ENCODE results near the gene GRAP2.
"Not testable (repeated sequence)": the region's sequence is repeated elsewhere in the genome, so short reads cannot be mapped to it uniquely, and the experiment has no call there.

GRAP2 gene

DNA sequence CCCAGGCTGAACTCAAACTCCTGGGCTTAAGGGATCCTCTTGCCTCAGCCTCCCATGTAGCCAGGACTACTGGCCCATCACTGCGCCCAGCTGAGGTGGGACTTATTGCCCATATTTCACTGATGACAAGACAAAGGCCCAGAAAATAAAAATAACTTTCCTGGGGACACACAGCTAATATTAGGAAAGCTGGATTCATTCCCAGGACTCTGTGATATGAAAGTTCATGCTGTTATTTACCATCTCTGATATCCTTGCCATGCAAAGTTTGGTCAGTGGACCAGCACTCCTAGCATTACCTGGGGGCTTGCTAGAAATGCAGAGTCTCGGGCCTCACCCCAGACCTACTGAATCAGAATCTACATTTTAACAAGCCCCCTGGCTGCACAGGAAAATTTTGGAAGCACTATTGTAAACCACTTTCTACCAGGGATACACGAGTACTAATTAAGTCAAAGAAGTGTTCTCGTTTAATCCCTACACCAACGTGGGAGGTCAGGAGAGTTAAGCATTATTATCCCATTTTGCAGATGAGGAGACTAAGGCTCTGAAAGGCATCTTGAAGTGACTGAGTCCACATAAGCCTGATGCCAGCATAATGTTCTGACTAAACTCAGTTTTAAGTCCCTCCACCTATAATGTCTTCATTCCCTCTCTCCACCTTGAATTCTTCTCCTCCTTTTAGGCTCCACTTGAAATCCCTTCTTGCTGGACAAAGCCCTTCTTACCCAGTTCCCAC is 91.4 kb downstream of the GRAP2 start:
- Histone ChIP-seq H3K36me3 (ENCODE audit: control insufficient read depth in 1 of 2, insufficient read depth in 2 of 2, low read length in 2 of 2) (no peaks in the 10 kb centered on the region), H3K9ac (ENCODE audit: low read depth in 1 of 2, low read length in 2 of 2) (no peak overlapping the region), H3K4me1 (ENCODE audit: control insufficient read depth in 1 of 2, insufficient read depth in 2 of 2, low read length in 2 of 2) (peaks cover 13 to 29% of the 10 kb centered on the region in 2 donors), H3K9me3 (ENCODE audit: control insufficient read depth in 1 of 2, low read length in 2 of 2) (no peaks in the 10 kb centered on the region), H3K27me3 (ENCODE audit: control insufficient read depth in 1 of 2, insufficient read depth in 2 of 2, low read length in 2 of 2) (peaks cover 5 to 9% of the 10 kb centered on the region in 2 donors), H3K27ac (ENCODE audit: low read depth, low read length) (no peak overlapping the region), H3K4me3 (ENCODE audit: low read depth in 1 of 2, low read length in 2 of 2) (no peak overlapping the region)

DNA sequence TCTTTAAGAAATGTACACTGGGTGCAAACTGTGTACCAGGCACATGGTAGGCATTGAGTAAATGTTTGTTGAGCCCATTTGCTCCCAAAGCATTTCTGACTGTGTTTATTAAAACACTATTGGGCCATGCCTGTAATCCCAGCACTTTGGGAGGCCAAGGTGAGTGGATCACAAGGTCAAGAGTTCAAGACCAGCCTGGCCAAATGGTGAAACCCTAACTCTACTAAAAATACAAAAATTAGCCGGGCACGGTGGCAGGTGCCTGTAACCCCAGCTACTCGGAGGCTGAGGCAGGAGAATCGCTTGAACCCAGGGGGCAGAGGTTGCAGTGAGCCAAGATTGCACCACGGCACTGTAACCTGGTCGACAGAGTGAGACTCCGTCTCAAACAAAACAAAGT is 92.0 kb downstream of the GRAP2 start:
- not testable (repeated sequence) for H3K9ac ChIP-seq (ENCODE audit: low read depth in 1 of 2, low read length in 2 of 2); H3K4me3 ChIP-seq (ENCODE audit: low read depth in 1 of 2, low read length in 2 of 2); H3K27me3 ChIP-seq (ENCODE audit: control insufficient read depth in 1 of 2, insufficient read depth in 2 of 2, low read length in 2 of 2); H3K36me3 ChIP-seq (ENCODE audit: control insufficient read depth in 1 of 2, insufficient read depth in 2 of 2, low read length in 2 of 2); H3K9me3 ChIP-seq (ENCODE audit: control insufficient read depth in 1 of 2, low read length in 2 of 2); H3K27ac ChIP-seq (ENCODE audit: low read depth, low read length)
- H3K4me1 ChIP-seq (ENCODE audit: control insufficient read depth in 1 of 2, insufficient read depth in 2 of 2, low read length in 2 of 2), result peaks cover 19 to 35% of the 10 kb centered on the region in 2 donors

DNA sequence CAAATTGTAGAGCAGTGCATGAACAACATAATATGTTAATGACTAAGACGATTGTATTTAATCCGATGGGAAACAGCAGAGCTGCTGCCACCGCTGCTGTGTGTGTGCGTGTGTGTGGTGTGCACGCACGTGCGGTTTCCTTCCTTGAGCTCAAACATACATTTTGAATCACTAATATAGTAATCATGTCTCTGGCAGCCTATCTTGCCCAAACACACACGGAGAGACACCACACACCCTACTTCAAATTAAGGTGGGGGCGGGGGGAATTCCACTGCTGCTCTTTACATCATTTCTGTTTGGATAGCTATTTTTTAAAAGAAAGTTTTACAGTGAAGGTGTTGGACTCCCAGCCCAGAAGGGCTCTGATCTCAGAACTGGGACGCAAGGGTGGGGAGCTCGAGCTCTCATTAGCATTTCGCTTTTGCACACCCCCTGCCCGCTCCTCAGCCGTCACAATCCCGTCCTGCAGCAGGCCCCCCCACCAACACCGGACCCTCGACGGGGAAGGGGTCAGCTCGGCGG is 93.2 kb downstream of the GRAP2 start:
- Histone ChIP-seq H3K27me3 (ENCODE audit: control insufficient read depth in 1 of 2, insufficient read depth in 2 of 2, low read length in 2 of 2) (peaks cover 8 to 9% of the 10 kb centered on the region in 2 donors), H3K9me3 (ENCODE audit: control insufficient read depth in 1 of 2, low read length in 2 of 2) (no peaks in the 10 kb centered on the region), H3K9ac (ENCODE audit: low read depth in 1 of 2, low read length in 2 of 2) (no peak overlapping the region), H3K4me3 (ENCODE audit: low read depth in 1 of 2, low read length in 2 of 2) (peak overlapping the region in 1 of 2 donors; percentile 45), H3K27ac (ENCODE audit: low read depth, low read length) (no peak overlapping the region), H3K36me3 (ENCODE audit: control insufficient read depth in 1 of 2, insufficient read depth in 2 of 2, low read length in 2 of 2) (no peaks in the 10 kb centered on the region), H3K4me1 (ENCODE audit: control insufficient read depth in 1 of 2, insufficient read depth in 2 of 2, low read length in 2 of 2) (peaks cover 31 to 48% of the 10 kb centered on the region in 2 donors)

DNA sequence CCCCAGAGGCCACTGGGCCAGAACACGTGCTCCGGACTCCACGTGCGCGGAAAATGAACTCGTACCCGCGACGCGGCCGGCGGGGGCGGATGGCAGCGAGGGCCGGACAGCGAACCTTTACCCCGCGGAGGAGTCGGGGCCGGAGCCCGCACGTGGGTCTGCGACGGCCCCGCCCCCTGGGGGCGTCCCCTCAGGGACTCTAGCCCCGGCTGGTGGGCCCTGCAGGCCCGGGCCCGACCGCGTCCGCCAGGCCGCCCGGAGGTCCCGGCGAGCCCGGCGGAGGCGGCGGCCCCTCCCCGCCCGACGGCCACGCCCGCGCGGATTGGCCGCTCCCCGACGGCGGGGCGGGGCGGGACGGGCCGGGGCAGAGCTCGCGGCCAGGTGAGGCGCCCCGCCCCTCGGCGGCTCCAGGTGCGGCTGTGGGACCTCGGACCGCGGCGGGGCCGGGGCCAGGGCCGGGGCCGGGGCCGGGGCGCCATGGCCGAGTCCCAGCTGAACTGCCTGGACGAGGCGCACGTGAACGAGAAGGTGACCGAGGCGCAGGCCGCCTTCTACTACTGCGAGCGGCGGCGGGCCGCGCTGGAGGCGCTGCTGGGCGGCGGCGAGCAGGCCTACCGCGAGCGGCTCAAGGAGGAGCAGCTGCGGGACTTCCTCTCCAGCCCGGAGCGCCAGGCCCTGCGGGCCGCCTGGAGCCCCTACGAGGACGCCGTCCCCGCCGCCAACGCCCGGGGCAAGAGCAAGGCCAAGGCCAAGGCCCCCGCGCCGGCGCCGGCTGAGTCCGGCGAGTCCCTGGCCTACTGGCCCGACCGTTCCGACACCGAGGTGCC is 93.9 kb downstream of the GRAP2 start, which contains the start of gene FAM83F:
FAM83F (plus strand) TSS at position 389 of the 827 bp plus-strand sequence; CDS start at position 478, 89 bp downstream.
- H3K4me3 ChIP-seq (ENCODE audit: low read depth in 1 of 2, low read length in 2 of 2), result peak within 1 kb of the TSS; percentile 63 to 73
- no peaks in the 10 kb centered on the region for H3K36me3 ChIP-seq (ENCODE audit: control insufficient read depth in 1 of 2, insufficient read depth in 2 of 2, low read length in 2 of 2)
- peak within 1 kb of the TSS; percentile 50 to 79 for H3K9ac ChIP-seq (ENCODE audit: low read depth in 1 of 2, low read length in 2 of 2)
- H3K4me1 ChIP-seq (ENCODE audit: control insufficient read depth in 1 of 2, insufficient read depth in 2 of 2, low read length in 2 of 2), result peaks cover 38 to 54% of the 10 kb centered on the region in 2 donors
- H3K27ac ChIP-seq (ENCODE audit: low read depth, low read length), result no peak within 1 kb of the TSS
- no peaks in the 10 kb centered on the region for H3K9me3 ChIP-seq (ENCODE audit: control insufficient read depth in 1 of 2, low read length in 2 of 2)
- peaks cover 8 to 9% of the 10 kb centered on the region in 2 donors for H3K27me3 ChIP-seq (ENCODE audit: control insufficient read depth in 1 of 2, insufficient read depth in 2 of 2, low read length in 2 of 2)

DNA sequence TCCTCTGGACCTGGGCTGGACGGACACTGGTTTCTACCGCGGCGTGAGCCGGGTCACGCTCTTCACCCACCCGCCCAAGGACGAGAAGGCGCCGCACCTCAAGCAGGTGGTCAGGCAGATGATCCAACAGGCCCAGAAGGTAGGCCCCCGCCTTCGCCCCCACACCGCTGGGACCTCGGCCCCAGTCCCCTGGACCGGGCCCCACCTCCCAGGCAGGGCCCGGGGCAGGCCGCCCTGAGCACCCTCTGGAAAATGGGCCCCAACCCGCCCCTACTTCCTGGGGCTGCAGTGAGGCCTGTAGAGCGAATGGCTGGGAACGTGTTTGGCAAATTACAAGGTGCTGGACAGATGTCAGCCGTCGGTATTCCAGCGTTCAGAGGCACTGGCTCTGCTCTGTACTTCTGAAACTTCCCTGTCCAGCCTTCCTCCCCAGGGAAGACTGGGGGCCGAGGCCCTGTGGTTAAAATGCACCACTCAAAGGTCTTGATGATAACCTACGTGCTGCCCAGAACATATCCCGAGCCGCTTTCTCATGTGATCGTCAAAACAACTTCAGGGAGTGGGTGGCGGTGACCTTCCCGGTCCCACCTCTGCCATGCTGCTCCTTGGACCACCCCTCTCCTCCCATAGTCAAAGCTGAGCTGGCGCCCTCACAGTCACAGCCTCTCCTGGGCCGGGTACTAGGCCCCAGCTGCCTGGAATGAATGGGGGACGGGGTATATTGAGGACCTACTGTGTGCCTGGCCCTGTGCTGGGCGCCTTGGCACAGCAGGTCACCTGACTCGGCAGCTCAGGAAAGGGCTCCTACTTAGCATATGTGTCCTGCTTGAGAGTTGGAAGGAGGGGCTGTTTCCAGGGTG is 94.7 kb downstream of the GRAP2 start:
- peaks cover 8 to 9% of the 10 kb centered on the region in 2 donors for H3K27me3 ChIP-seq (ENCODE audit: control insufficient read depth in 1 of 2, insufficient read depth in 2 of 2, low read length in 2 of 2)

DNA sequence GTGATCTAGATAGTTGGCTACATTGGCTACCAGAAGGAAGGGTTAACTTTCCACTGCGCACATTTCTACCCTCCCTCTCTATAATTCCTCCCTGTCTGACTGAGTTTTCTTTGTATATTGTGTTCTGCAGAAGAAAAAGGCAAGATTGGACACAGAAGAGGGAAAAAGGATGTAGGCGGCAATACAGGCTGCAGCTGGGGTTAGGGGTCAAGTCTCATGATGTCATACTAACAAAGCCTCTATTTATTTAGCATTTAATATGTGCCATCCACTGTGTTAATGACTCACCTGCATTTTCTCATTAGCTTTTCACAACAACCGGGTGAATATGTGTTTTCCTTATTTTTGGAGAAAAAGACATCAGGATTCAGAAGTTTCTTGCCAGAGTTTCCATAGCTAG is 95.8 kb downstream of the GRAP2 start:
- H3K9me3 ChIP-seq (ENCODE audit: control insufficient read depth in 1 of 2, low read length in 2 of 2), result no peaks in the 10 kb centered on the region
- no peaks in the 10 kb centered on the region for H3K36me3 ChIP-seq (ENCODE audit: control insufficient read depth in 1 of 2, insufficient read depth in 2 of 2, low read length in 2 of 2)
- H3K4me1 ChIP-seq (ENCODE audit: control insufficient read depth in 1 of 2, insufficient read depth in 2 of 2, low read length in 2 of 2), result peaks cover 36 to 53% of the 10 kb centered on the region in 2 donors
- no peak overlapping the region for H3K27ac ChIP-seq (ENCODE audit: low read depth, low read length)
- H3K9ac ChIP-seq (ENCODE audit: low read depth in 1 of 2, low read length in 2 of 2), result no peak overlapping the region
- peak overlapping the region; percentile 14 to 63 for H3K4me3 ChIP-seq (ENCODE audit: low read depth in 1 of 2, low read length in 2 of 2)
- H3K27me3 ChIP-seq (ENCODE audit: control insufficient read depth in 1 of 2, insufficient read depth in 2 of 2, low read length in 2 of 2), result peaks cover 8 to 9% of the 10 kb centered on the region in 2 donors

More for the DNA sequence above, 94.7 kb downstream of the GRAP2 start:
- no peaks in the 10 kb centered on the region for H3K9me3 ChIP-seq (ENCODE audit: control insufficient read depth in 1 of 2, low read length in 2 of 2)
- peak overlapping the region; percentile 63 to 73 for H3K4me3 ChIP-seq (ENCODE audit: low read depth in 1 of 2, low read length in 2 of 2)
- peaks cover 39 to 61% of the 10 kb centered on the region in 2 donors for H3K4me1 ChIP-seq (ENCODE audit: control insufficient read depth in 1 of 2, insufficient read depth in 2 of 2, low read length in 2 of 2)
- no peak overlapping the region for H3K27ac ChIP-seq (ENCODE audit: low read depth, low read length)
- H3K9ac ChIP-seq (ENCODE audit: low read depth in 1 of 2, low read length in 2 of 2), result peak overlapping the region; percentile 50 to 79
- H3K36me3 ChIP-seq (ENCODE audit: control insufficient read depth in 1 of 2, insufficient read depth in 2 of 2, low read length in 2 of 2), result no peaks in the 10 kb centered on the region

DNA sequence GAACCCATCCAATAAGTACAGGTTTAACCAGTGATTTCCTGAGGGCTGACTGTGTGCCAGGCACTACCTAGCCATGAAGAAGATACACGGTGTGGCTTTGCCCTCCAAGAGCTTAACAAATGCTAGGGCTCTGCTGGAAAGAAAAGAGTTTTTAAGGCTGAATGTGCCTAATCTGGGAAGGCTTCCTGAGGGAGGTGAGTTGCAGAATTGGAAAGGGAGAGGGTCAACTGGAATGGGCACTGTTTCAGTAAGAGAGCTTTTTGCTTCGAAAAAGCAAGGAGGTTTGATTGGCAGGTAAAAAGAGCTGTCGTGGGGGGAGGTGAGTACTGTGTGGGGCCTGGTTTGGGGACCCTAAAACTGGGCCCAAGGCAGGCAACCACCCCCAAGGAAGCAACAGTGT is 96.5 kb downstream of the GRAP2 start:
- H3K36me3 ChIP-seq (ENCODE audit: control insufficient read depth in 1 of 2, insufficient read depth in 2 of 2, low read length in 2 of 2), result no peaks in the 10 kb centered on the region
- no peaks in the 10 kb centered on the region for H3K9me3 ChIP-seq (ENCODE audit: control insufficient read depth in 1 of 2, low read length in 2 of 2)
- H3K4me1 ChIP-seq (ENCODE audit: control insufficient read depth in 1 of 2, insufficient read depth in 2 of 2, low read length in 2 of 2), result peaks cover 36 to 53% of the 10 kb centered on the region in 2 donors
- no peak overlapping the region for H3K27ac ChIP-seq (ENCODE audit: low read depth, low read length)
- peaks cover 8% of the 10 kb centered on the region in 2 donors for H3K27me3 ChIP-seq (ENCODE audit: control insufficient read depth in 1 of 2, insufficient read depth in 2 of 2, low read length in 2 of 2)
- H3K9ac ChIP-seq (ENCODE audit: low read depth in 1 of 2, low read length in 2 of 2), result peak overlapping the region in 1 of 2 donors; percentile 20
- peak overlapping the region in 1 of 2 donors; percentile 13 for H3K4me3 ChIP-seq (ENCODE audit: low read depth in 1 of 2, low read length in 2 of 2)

DNA sequence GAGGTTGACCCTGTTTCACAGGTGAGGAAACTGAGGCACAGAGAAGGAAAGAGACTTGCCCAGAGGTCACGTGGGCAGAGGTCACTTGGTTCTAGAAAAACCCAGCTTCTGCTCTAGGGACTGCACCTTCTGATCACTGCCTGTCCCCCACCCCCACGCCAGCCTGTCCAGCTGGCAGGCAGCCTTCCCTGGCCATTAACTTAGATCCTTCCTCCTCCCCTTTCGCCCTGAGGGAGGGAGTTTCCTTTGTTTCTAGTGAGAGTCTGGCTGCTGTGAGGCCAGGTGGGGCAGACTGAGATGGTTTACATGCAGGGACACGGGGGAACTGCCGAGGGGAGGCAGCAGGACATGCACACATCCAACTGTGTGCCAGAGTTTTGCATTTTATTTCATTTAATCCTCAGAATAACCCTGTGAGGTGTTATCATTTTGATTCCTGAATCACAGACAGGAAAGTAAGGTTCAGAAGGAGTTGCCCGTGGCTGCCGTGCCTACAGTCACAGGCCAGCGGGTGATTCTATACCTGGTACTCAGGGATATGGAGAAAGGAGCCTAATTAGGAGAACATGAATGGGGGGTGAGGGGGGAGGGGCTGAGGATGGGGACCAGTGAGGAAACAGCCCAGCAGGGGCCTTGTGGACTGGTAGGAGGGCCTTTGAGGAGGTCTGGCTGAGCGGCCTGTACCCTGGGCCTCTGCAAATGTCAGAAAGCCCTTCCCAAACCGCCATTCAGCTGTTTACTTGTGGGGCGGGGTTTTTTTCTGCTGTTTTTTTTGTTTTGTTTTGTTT is 97.2 kb downstream of the GRAP2 start:
- Histone ChIP-seq H3K9ac (ENCODE audit: low read depth in 1 of 2, low read length in 2 of 2) (peak overlapping the region in 1 of 2 donors; percentile 20), H3K4me3 (ENCODE audit: low read depth in 1 of 2, low read length in 2 of 2) (peak overlapping the region in 1 of 2 donors; percentile 13), H3K9me3 (ENCODE audit: control insufficient read depth in 1 of 2, low read length in 2 of 2) (no peaks in the 10 kb centered on the region), H3K27me3 (ENCODE audit: control insufficient read depth in 1 of 2, insufficient read depth in 2 of 2, low read length in 2 of 2) (peaks cover 7 to 8% of the 10 kb centered on the region in 2 donors), H3K36me3 (ENCODE audit: control insufficient read depth in 1 of 2, insufficient read depth in 2 of 2, low read length in 2 of 2) (no peaks in the 10 kb centered on the region), H3K4me1 (ENCODE audit: control insufficient read depth in 1 of 2, insufficient read depth in 2 of 2, low read length in 2 of 2) (peaks cover 38 to 53% of the 10 kb centered on the region in 2 donors), H3K27ac (ENCODE audit: low read depth, low read length) (peak overlapping the region; percentile 11)
